Measurements from ENCODE around the gene NAT8L. TPM values are rescaled to one million over a fixed set of nuclear protein-coding genes. Genes with fewer than 3 reads are reported as not detected.

NAT8L gene
- total RNA-seq, 1 experiment from 2014 or later, result 9.2 TPM

DNA sequence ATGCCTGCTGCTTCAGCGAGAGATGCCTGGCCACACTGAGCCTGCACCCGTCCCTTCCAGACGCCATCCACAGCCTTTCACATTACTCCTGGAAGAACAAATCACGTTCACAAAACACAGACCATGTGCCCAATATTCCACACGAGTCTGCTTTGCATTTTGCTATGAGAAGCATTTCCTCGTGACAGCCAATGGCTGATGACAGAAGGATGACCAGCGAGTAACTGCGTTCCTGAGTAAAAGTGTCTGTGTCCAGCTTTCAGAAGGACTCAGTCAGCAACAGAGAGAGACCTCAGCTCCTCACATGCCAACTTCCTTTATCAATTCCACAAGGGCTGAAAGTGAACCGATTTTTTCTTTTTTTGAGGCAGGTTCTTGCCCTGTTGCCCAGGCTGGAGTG lies 19.5 kb downstream of the NAT8L start (continued):
- TF ChIP-seq SIN3A (IDR thresholded peaks at IDR 0.05; ENCODE audit: low read depth) (no peak), POLR2A (IDR thresholded peaks at IDR 0.05; ENCODE audit: borderline replicate concordance, extremely low read depth, insufficient read depth, insufficient read length) (no peak), CTCF (IDR thresholded peaks at IDR 0.05 in 2 of 3, conservative IDR thresholded peaks at IDR 0.05 in 1 of 3; ENCODE audit: borderline replicate concordance in 1 of 3, insufficient read depth in 1 of 3, low read depth in 2 of 3, low read length in 2 of 3) (no peak)

- Histone ChIP-seq H3K9me3 (ENCODE audit: control insufficient read depth in 1 of 2, insufficient read depth in 1 of 2, low read depth in 1 of 2, low read length in 2 of 2) (no peaks in the 10 kb centered on the region), H3K4me3 (replicated peaks in 1 of 2; ENCODE audit: low read depth in 1 of 2, low read length in 2 of 2) (no peak overlapping the region), H3K36me3 (ENCODE audit: control insufficient read depth in 1 of 2, insufficient read depth in 2 of 2, low read length in 2 of 2) (no peaks in the 10 kb centered on the region), H3K79me2 (ENCODE audit: insufficient read depth, low read length) (no peaks in the 10 kb centered on the region), H3K4me1 (ENCODE audit: control insufficient read depth in 1 of 2, insufficient read depth in 2 of 2, low read length in 2 of 2) (no peaks in the 10 kb centered on the region), H3K9me2 (ENCODE audit: insufficient read depth) (no peaks in the 10 kb centered on the region), H4K20me1 (ENCODE audit: insufficient read depth) (no peaks in the 10 kb centered on the region), H3K27me3 (ENCODE audit: insufficient read depth, low read length) (no peaks in the 10 kb centered on the region), H3K27ac (ENCODE audit: low read depth, low read length) (no peak overlapping the region), H3K4me2 (ENCODE audit: low read length) (no peak overlapping the region), H3K9ac (ENCODE audit: low read length) (no peak overlapping the region), H2AFZ (ENCODE audit: low read depth, low read length, poor library complexity, severe bottlenecking) (no peak overlapping the region)
- intact Hi-C loops (cut with micrococcal nuclease), result no loop called here
- BruUV-seq (replicated peaks), result no TSS peak
- DNase-seq (ENCODE audit: low read depth, low spot score), result no peak
- no peak for ATAC-seq
- CTCF ChIA-PET, result no interaction called here
- RAD21 ChIA-PET (ENCODE audit: low non-redundant PET in 1 of 2, low total read pairs in 2 of 2, uncharacterized antibody in 2 of 2, unreplicated experiment in 2 of 2), result no interaction called here
- POLR2A ChIA-PET, result no interaction called here
- TF ChIP-seq ATF3 (IDR thresholded peaks at IDR 0.05), result no peak
- no peak for TF ChIP-seq EGR1 (IDR thresholded peaks at IDR 0.05; ENCODE audit: low read depth)
- no peak for TF ChIP-seq EZH2phosphoT487 (IDR thresholded peaks at IDR 0.05; ENCODE audit: borderline replicate concordance)
- TF ChIP-seq CBX3 (IDR thresholded peaks at IDR 0.05; ENCODE audit: low read depth), result no peak
- TF ChIP-seq CTCF (IDR thresholded peaks at IDR 0.05 in 2 of 3, conservative IDR thresholded peaks at IDR 0.05 in 1 of 3; ENCODE audit: borderline replicate concordance in 1 of 3, insufficient read depth in 1 of 3, low read depth in 2 of 3, low read length in 2 of 3), result no peak
- TF ChIP-seq TCF7L2 (IDR thresholded peaks at IDR 0.05; ENCODE audit: borderline replicate concordance, extremely low read depth, insufficient read depth, insufficient read length), result no peak
- no peak for TF ChIP-seq ZFX (IDR thresholded peaks at IDR 0.05)
- TF ChIP-seq, protein P1, sequence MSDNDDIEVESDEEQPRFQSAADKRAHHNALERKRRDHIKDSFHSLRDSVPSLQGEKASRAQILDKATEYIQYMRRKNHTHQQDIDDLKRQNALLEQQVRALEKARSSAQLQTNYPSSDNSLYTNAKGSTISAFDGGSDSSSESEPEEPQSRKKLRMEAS (IDR thresholded peaks at IDR 0.05), result no peak
- TF ChIP-seq CEBPB (IDR thresholded peaks at IDR 0.05; ENCODE audit: low read depth), result no peak
- no peak for TF ChIP-seq SRF (IDR thresholded peaks at IDR 0.05; ENCODE audit: low read depth)
Measured at GRCh38 chr4:2079006-2079405, 19.9 kb downstream of the NAT8L start.
